Measurements from ENCODE around the gene ADARB2. TPM values are rescaled to one million over a fixed set of nuclear protein-coding genes. Genes with fewer than 3 reads are reported as not detected.

ADARB2 gene
- total and polyA plus RNA-seq, 10 of the 15 experiments (the other 5 are each of a cell fraction or from before 2014, with no cell fraction given) = 0.02 to 4.1 (median 0.76) TPM

GRCh38 chr10:1657479-1657878 is 79.8 kb downstream of the ADARB2 start (continued):
- no peak for TF ChIP-seq CUX1 (IDR thresholded peaks at IDR 0.05; ENCODE audit: insufficient replicate concordance, low read depth, low read length)
- TF ChIP-seq MLLT1 (IDR thresholded peaks at IDR 0.05) = no peak
- TF ChIP-seq IRF5 (IDR thresholded peaks at IDR 0.05; ENCODE audit: borderline replicate concordance) = no peak
- TF ChIP-seq TCF12 (IDR thresholded peaks at IDR 0.05; ENCODE audit: low read depth, low read length) = no peak
- TF ChIP-seq ZNF384 (IDR thresholded peaks at IDR 0.05; ENCODE audit: borderline replicate concordance, low read depth, low read length) = no peak
- TF ChIP-seq SMC3 (IDR thresholded peaks at IDR 0.05; ENCODE audit: borderline replicate concordance, low read length) = no peak

Data from GM12878 (cell line).